Naive thymus-derived CD8-positive, alpha-beta T cell (primary cell): ENCODE measurements around the gene SEMG1. TPM values are rescaled to one million over a fixed set of nuclear protein-coding genes. Genes with fewer than 3 reads are reported as not detected.

ENCODE experiments used
- ATAC-seq, 2 donors: fragments of 150-1000 bp; cut with Tn5 transposase in 1 of 2; sonication (Bioruptor Pico), chemical (Tn5 transposase) in 1 of 2; 1 replicate in 1 of 2; 2 replicates in 1 of 2; pipeline ENCODE4 v1.10.0; 2021; ENCODE audit warnings: mild to moderate bottlenecking in 2 of 2, moderate library complexity in 2 of 2
- POLR2A ChIA-PET: fragments of 350-600 bp; sonication (Branson Sonifier 250); formaldehyde crosslinking; loops from one replicate; lab custom pipeline; 2021; ENCODE audit warnings: antibody characterized with exemption; lab: Charles Lee
- DNase-seq, 10 donors: peaks; one replicate each; pipeline versions ENCODE4 v3.0.0 to v3.0.0-alpha.2; 2020 to 2022
- H3K27ac Mint-ChIP-seq, 10 donors: one replicate each; pipeline ENCODE4 v1.8.0; 2020 to 2022; ENCODE audit warnings: mild to moderate bottlenecking in 10 of 10, mixed read lengths in 10 of 10, moderate library complexity in 4 of 10, inconsistent platforms in 1 of 10
- H3K27me3 Mint-ChIP-seq, 5 donors: one replicate each; pipeline ENCODE4 v1.8.0; 2021 to 2022; ENCODE audit warnings: mixed read lengths in 5 of 5
- H3K36me3 Mint-ChIP-seq, 3 donors: one replicate each; pipeline ENCODE4 v1.8.0; 2020 to 2022; ENCODE audit warnings: mixed read lengths in 3 of 3, mild to moderate bottlenecking in 2 of 3, inconsistent platforms in 1 of 3
- H3K4me1 Mint-ChIP-seq, 4 donors: one replicate each; pipeline ENCODE4 v1.8.0; 2021 to 2022; ENCODE audit warnings: mixed read lengths in 4 of 4
- H3K4me3 Mint-ChIP-seq, 10 donors: one replicate each; pipeline ENCODE4 v1.8.0; 2020 to 2022; ENCODE audit warnings: mild to moderate bottlenecking in 10 of 10, mixed read lengths in 10 of 10, moderate library complexity in 6 of 10, inconsistent platforms in 1 of 10
- H3K9me3 Mint-ChIP-seq, 9 donors: one replicate each; pipeline ENCODE4 v1.8.0; 2020 to 2022; ENCODE audit warnings: mixed read lengths in 9 of 9, mild to moderate bottlenecking in 3 of 9, inconsistent platforms in 1 of 9, moderate library complexity in 1 of 9
- polyA plus RNA-seq, 3 donors: library from polyadenylated mRNA; unstranded; fragments of 300-500 nt; fragmentation: Illumina TruSeq; gene quantifications; one replicate each; pipeline ENCODE4 v1.2.3, GENCODE V29; 2021
- total RNA-seq, 8 experiments: library from RNA in 2 of 8; stranded (reverse) in 2 of 8; gene quantifications; one replicate each; pipeline ENCODE4 v1.2.3 and lab custom pipeline; 2021 to 2026

SEMG1 gene
- total and polyA plus RNA-seq, 5 experiments from 2014 or later, result not detected

DNA sequence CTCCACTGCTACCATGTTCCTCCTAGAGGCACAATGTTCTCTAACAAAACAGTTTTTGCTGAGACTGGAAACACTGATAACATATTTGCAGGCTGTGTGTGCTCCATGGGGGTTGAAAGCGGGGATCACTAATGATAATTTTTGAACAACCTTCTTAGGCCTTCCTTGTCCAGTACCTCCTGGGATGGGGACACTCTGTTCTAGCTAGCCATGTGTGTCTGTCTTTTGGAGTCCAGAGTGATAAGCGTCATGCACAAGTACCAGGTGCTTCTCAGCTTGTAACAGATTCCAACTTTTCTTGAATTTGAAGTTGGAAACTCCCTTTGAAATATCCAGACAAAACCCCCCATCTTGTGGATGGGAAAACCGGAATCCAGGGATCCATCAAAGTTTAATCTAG lies 17.0 kb upstream of the SEMG1 start:
- no peak overlapping the region for H3K27ac Mint-ChIP-seq
- H3K9me3 Mint-ChIP-seq, result peaks cover 0 to 5% (median 0%) of the 10 kb centered on the region in 9 donors
- ATAC-seq (no peak), DNase-seq (no peak)
- POLR2A ChIA-PET, result no interaction called here
- peaks cover 2 to 24% (median 4%) of the 10 kb centered on the region in 5 donors for H3K27me3 Mint-ChIP-seq
- H3K4me1 Mint-ChIP-seq, result no peaks in the 10 kb centered on the region
- no peak overlapping the region for H3K4me3 Mint-ChIP-seq
- H3K36me3 Mint-ChIP-seq, result no peaks in the 10 kb centered on the region

- peaks cover 0 to 10% (median 0%) of the 10 kb centered on the region in 9 donors for H3K9me3 Mint-ChIP-seq
- peaks cover 0 to 25% (median 4%) of the 10 kb centered on the region in 5 donors for H3K27me3 Mint-ChIP-seq
- no peak overlapping the region for H3K27ac Mint-ChIP-seq
- POLR2A ChIA-PET, result no interaction called here
- no peak for ATAC-seq
- no peak for DNase-seq
- no peaks in the 10 kb centered on the region for H3K4me1 Mint-ChIP-seq
- no peaks in the 10 kb centered on the region for H3K36me3 Mint-ChIP-seq
- no peak overlapping the region for H3K4me3 Mint-ChIP-seq
These were observed 14.9 kb upstream of the SEMG1 start for GRCh38 chr20:45191926-45192325.

DNA sequence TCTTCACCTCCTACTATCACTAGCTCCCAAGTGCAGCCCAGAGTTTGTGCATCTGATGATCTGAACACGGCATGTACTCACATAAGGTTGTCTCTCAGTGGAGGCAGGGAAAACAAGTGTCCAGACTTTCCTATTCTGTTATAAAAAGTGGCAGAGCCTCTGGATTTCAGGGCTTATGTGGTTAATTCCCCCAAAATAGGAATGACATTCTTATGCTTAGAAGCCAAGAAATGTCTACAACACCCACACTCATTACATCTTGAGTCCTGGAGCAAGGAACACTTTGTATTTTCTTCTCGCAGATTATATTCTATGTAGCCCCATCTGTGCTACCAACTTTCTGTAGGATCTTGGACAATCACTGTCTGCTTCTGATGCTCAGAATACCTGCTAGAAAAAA lies 13.5 kb upstream of the SEMG1 start:
- POLR2A ChIA-PET, result no interaction called here
- no peak for DNase-seq
- Mint-ChIP-seq H3K36me3 (no peaks in the 10 kb centered on the region), H3K4me1 (no peaks in the 10 kb centered on the region), H3K9me3 (peaks cover 0 to 10% (median 0%) of the 10 kb centered on the region in 9 donors), H3K27ac (no peak overlapping the region), H3K4me3 (no peak overlapping the region), H3K27me3 (peaks cover 5 to 39% (median 7%) of the 10 kb centered on the region in 5 donors)
- no peak for ATAC-seq

DNA sequence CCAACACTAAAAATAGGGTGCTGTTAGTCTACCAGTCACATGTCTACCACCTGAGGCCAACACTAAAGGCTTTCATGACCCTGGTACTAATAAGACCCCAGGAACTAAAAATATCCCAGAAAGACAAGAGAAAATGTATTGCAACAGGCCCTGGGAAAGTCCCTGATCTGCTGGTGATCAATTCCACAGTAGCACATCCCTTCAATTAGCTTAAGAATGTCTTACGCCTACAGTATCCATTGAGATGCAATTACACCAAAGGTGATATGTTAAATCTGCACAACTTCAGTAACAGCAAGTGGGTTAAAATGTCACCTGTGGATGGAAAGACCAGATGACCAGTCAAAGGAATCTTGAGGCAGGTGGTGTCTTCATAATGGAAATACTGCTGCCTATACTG lies 3.1 kb downstream of the SEMG1 start:
- no peak overlapping the region for H3K4me3 Mint-ChIP-seq
- H3K27me3 Mint-ChIP-seq, result peaks cover 28 to 76% (median 41%) of the 10 kb centered on the region in 5 donors
- no peaks in the 10 kb centered on the region for H3K4me1 Mint-ChIP-seq
- H3K36me3 Mint-ChIP-seq, result peaks cover 0 to 5% (median 0%) of the 10 kb centered on the region in 3 donors
- no peak overlapping the region for H3K27ac Mint-ChIP-seq
- peaks cover 0 to 4% (median 0%) of the 10 kb centered on the region in 9 donors for H3K9me3 Mint-ChIP-seq
- ATAC-seq (no peak), DNase-seq (no peak)
- POLR2A ChIA-PET, result no interaction called here

DNA sequence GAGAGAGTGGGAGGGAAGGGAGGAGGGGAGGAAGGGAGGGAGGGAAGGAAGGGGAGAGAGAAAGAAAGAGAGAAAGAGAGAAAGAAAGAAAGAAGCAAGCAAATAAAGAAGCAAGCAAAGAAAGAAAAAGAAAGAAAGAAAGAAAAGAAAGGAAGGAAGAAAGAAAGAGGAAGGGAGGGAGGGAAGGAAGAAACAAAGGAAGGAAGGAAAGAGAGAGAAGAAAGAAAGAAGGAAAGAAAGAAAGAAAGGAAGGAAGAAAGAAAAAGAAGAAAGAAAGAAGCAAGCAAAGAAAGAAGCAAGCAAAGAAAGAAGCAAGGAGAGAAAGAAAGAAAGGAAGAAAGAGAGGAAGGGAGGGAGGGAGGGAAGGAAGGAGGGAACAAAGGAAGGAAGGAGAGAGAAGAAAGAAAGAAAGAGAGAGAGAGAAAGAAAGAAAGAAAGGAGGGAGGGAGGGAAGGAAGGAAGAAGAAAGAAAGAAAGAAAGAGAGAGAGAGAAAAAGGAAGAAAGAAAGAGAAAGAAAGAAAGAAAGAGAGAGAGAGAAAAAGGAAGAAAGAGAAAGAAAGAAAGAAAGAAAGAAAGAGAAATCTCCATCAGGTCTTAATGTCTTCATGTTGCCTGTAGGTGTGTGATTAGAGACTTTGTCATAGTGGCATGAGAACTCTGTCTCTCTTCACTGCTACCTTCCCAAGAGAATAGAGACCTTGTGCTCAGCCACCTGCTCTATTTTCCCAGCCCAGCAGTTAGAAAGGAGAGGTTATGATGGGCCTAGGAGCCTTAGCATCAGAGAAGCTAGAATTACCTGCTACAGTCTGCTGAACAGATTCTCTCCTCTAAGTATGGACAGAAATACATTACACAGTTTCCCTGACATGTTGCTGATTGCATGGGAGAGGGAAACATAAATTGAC lies 5.0 kb downstream of the SEMG1 start:
- Mint-ChIP-seq H3K36me3 (peaks cover 0 to 5% (median 0%) of the 10 kb centered on the region in 3 donors), H3K27me3 (peaks cover 19 to 61% (median 35%) of the 10 kb centered on the region in 5 donors), H3K4me3 (no peak overlapping the region), H3K9me3 (no peaks in the 10 kb centered on the region), H3K27ac (no peak overlapping the region), H3K4me1 (no peaks in the 10 kb centered on the region)
- ATAC-seq, result no peak
- DNase-seq, result no peak
- POLR2A ChIA-PET, result no interaction called here

DNA sequence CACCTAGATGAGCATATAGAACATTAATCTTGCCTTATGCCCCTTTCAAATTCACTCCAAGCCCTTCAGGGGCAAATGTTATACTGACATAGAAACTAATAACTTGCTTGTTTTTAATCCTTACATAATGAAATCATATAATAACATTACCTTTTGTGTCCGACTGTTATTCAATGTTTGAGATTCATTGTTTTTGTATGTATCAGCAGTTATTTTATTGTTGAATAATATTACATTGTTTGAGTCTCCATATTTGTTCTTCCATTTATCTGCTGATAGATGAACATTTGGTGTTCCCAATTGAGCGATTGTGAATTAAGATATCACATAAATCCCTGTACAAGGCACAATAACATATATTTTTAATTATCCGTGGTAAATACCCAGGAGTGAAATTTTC lies 6.0 kb downstream of the SEMG1 start:
- H3K4me1 Mint-ChIP-seq, result no peaks in the 10 kb centered on the region
- no peak overlapping the region for H3K4me3 Mint-ChIP-seq
- ATAC-seq (no peak), DNase-seq (no peak)
- H3K36me3 Mint-ChIP-seq, result peaks cover 0 to under 1% (median 0%) of the 10 kb centered on the region in 3 donors
- no peaks in the 10 kb centered on the region for H3K9me3 Mint-ChIP-seq
- no peak overlapping the region for H3K27ac Mint-ChIP-seq
- H3K27me3 Mint-ChIP-seq, result peaks cover 15 to 61% (median 30%) of the 10 kb centered on the region in 5 donors
- POLR2A ChIA-PET, result no interaction called here

GRCh38 chr20:45218124-45218523 lies 11.3 kb downstream of the SEMG1 start:
- no peaks in the 10 kb centered on the region for H3K36me3 Mint-ChIP-seq

GRCh38 chr20:45218636-45219035 lies 11.8 kb downstream of the SEMG1 start:
- Mint-ChIP-seq H3K4me3 (no peak overlapping the region), H3K27me3 (peaks cover 21 to 68% (median 40%) of the 10 kb centered on the region in 5 donors), H3K4me1 (no peaks in the 10 kb centered on the region), H3K36me3 (no peaks in the 10 kb centered on the region), H3K27ac (no peak overlapping the region), H3K9me3 (no peaks in the 10 kb centered on the region)
- DNase-seq, result no peak
- ATAC-seq, result no peak
- POLR2A ChIA-PET, result no interaction called here

More at GRCh38 chr20:45218124-45218523, 11.3 kb downstream of the SEMG1 start:
- no peaks in the 10 kb centered on the region for H3K4me1 Mint-ChIP-seq
- DNase-seq (no peak), ATAC-seq (no peak)
- no peaks in the 10 kb centered on the region for H3K9me3 Mint-ChIP-seq
- peaks cover 21 to 66% (median 39%) of the 10 kb centered on the region in 5 donors for H3K27me3 Mint-ChIP-seq
- no peak overlapping the region for H3K4me3 Mint-ChIP-seq
- POLR2A ChIA-PET, result no interaction called here
- no peak overlapping the region for H3K27ac Mint-ChIP-seq

- Mint-ChIP-seq H3K27me3 (peaks cover 19 to 66% (median 30%) of the 10 kb centered on the region in 5 donors), H3K36me3 (no peaks in the 10 kb centered on the region), H3K9me3 (no peaks in the 10 kb centered on the region), H3K4me1 (no peaks in the 10 kb centered on the region), H3K4me3 (no peak within 1 kb of the TSS), H3K27ac (no peak within 1 kb of the TSS)
- no peak for DNase-seq
- POLR2A ChIA-PET, result no interaction called here
- ATAC-seq, result no peak
These were observed 14.2 kb downstream of the SEMG1 start, which contains the start of gene SEMG2 for GRCh38 chr20:45221076-45221475. Gene SEMG2, plus strand, starts transcription at chr20:45221373. Its CDS starts 17 bp downstream, at chr20:45221390.

DNA sequence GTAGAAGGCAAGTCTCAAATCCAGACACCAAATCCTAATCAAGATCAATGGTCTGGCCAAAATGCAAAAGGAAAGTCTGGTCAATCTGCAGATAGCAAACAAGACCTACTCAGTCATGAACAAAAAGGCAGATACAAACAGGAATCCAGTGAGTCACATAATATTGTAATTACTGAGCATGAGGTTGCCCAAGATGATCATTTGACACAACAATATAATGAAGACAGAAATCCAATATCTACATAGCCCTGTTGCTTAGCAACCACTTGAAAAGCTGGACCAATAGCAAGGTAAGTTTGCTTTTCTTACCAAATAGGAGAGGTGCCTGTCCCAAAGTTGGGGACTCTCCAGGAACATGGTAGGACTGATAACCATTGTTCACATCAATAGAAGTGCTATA lies 16.3 kb downstream of the SEMG1 start:
- H3K27me3 Mint-ChIP-seq, result peaks cover 22 to 61% (median 29%) of the 10 kb centered on the region in 5 donors
- H3K4me3 Mint-ChIP-seq, result no peak overlapping the region
- H3K27ac Mint-ChIP-seq, result no peak overlapping the region
- H3K36me3 Mint-ChIP-seq, result no peaks in the 10 kb centered on the region
- H3K4me1 Mint-ChIP-seq, result no peaks in the 10 kb centered on the region
- DNase-seq (no peak), ATAC-seq (no peak)
- POLR2A ChIA-PET, result no interaction called here
- no peaks in the 10 kb centered on the region for H3K9me3 Mint-ChIP-seq

GRCh38 chr20:45226287-45226686 lies 19.5 kb downstream of the SEMG1 start:
- DNase-seq (no peak), ATAC-seq (no peak)
- Mint-ChIP-seq H3K36me3 (no peaks in the 10 kb centered on the region), H3K27ac (no peak overlapping the region), H3K27me3 (peaks cover 19 to 74% (median 35%) of the 10 kb centered on the region in 5 donors), H3K4me3 (no peak overlapping the region), H3K9me3 (no peaks in the 10 kb centered on the region), H3K4me1 (no peaks in the 10 kb centered on the region)
- POLR2A ChIA-PET, result no interaction called here

DNA sequence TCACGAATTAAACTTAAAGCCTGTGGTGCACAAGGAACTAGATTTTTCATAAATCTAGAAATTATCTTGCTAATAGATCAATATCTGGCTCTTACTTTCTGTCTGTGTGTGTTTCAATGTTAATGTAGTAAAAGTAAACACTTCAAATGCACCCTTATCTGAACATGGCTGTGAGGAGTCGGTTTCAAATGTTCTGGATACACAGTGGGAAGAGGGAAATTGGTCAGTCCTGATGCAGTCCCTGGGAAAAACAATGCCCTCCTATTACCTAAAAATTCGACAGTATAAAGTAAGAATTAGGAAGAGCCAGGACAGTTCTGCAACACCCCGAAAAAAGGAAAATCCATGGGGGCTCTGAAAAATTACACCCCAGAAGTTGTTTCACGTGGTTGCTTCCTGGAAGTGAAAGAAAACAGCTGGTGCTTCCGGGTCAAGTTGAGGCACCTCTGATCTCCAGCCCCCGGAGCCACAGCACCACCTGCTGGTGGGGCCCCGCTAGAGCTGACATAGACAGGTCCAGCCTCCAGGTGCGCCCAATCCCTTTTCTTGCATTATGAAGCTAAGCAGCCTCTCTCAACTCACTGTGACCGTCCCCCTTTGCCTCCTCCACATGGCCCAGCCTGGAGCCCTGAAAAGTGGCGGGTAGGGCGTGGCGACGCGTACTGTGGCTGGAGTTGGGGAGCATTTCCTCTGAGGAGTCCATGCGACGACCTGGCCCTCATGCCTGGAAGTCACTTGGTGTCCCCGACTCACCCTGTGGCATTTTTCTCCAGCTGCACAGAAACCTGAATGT lies 22.6 kb downstream of the SEMG1 start:
- Mint-ChIP-seq H3K27ac (peak overlapping the region in 1 of 10 donors; percentile 47), H3K4me1 (no peaks in the 10 kb centered on the region), H3K4me3 (no peak overlapping the region), H3K9me3 (peaks cover 0 to 9% (median 5%) of the 10 kb centered on the region in 9 donors), H3K27me3 (peaks cover 21 to 76% (median 28%) of the 10 kb centered on the region in 5 donors), H3K36me3 (peaks cover 0 to 7% (median 0%) of the 10 kb centered on the region in 3 donors)
- ATAC-seq, result no peak
- POLR2A ChIA-PET, result no interaction called here
- peak in 4 of 10 donors; percentile 3 to 12 (median 10) for DNase-seq

DNA sequence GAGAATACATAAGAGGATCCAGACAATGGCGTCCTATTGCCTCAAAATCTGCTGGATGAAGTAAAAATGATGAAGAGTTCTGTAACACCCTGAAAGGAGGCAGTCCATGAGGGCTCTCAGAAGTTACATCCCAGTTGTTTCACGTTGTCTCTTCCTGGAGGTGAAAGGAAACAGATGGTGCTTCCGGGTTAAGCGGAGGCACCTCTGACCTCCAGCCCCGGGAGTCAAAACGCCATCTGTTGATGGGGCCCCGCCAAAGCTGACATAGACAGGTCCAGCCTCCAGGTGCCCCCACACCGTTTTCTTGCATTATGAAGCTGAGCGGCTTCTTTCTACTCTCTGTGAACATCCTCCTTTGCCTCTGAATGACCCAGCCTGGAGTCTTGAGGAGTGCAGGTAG lies 23.8 kb downstream of the SEMG1 start:
- no peaks in the 10 kb centered on the region for H3K4me1 Mint-ChIP-seq
- H3K27ac Mint-ChIP-seq, result no peak overlapping the region
- peaks cover 2 to 19% (median 9%) of the 10 kb centered on the region in 9 donors for H3K9me3 Mint-ChIP-seq
- ATAC-seq (no peak), DNase-seq (no peak)
- peaks cover 0 to 12% (median 0%) of the 10 kb centered on the region in 3 donors for H3K36me3 Mint-ChIP-seq
- H3K27me3 Mint-ChIP-seq, result peaks cover 18 to 78% (median 31%) of the 10 kb centered on the region in 5 donors
- H3K4me3 Mint-ChIP-seq, result no peak overlapping the region
- POLR2A ChIA-PET, result no interaction called here
